Heart right ventricle (tissue), 16 donors: ENCODE measurements around the gene MED4. TPM values are rescaled to one million over a fixed set of nuclear protein-coding genes. Genes with fewer than 3 reads are reported as not detected.
A peak's percentile ranks its signal among the peaks of the same experiment; 100 is the strongest.

Experiments
- ATAC-seq, 8 donors: fragments of 200-7000 bp; cut with Tn5 transposase; one replicate each; pipeline ENCODE4 v1.9.1; 2020; ENCODE audit warnings: mild to moderate bottlenecking in 8 of 8, moderate library complexity in 8 of 8, moderate number of reproducible peaks in 1 of 8
- DNase-seq, 2 donors: peaks; one replicate each; pipeline ENCODE4 v3.0.0-alpha.2; 2020
- H3K27ac ChIP-seq, 10 donors: fragments of 200-600 bp; sonication (generic) in 2 of 10; one replicate each; pipeline versions ENCODE4 v1.5.0 to v1.8.0; 2020 to 2022; ENCODE audit warnings: mild to moderate bottlenecking in 3 of 10
- H3K27me3 ChIP-seq, 7 donors: fragments of 200-600 bp; one replicate each; pipeline ENCODE4 v1.8.0; 2021 to 2022; ENCODE audit warnings: mild to moderate bottlenecking in 2 of 7
- H3K36me3 ChIP-seq, 9 donors: fragments of 200-600 bp; sonication (generic) in 1 of 9; one replicate each; pipeline versions ENCODE4 v1.5.0 to v1.8.0; 2020 to 2022; ENCODE audit warnings: mild to moderate bottlenecking in 2 of 9
- H3K4me1 ChIP-seq, 9 donors: fragments of 200-600 bp; sonication (generic) in 1 of 9; one replicate each; pipeline versions ENCODE4 v1.5.0 to v1.8.0; 2020 to 2022; ENCODE audit warnings: mild to moderate bottlenecking in 4 of 9
- H3K4me3 ChIP-seq, 10 donors: fragments of 200-600 bp; sonication (generic) in 2 of 10; one replicate each; pipeline versions ENCODE4 v1.5.0 to v1.8.0; 2020 to 2022; ENCODE audit warnings: mild to moderate bottlenecking in 7 of 10, moderate library complexity in 2 of 10
- H3K9me3 ChIP-seq, 11 donors: fragments of 200-600 bp in 10 of 11; sonication (generic) in 2 of 11; one replicate each; pipeline versions ENCODE4 v1.5.0 to v1.8.0; 2013 to 2022; ENCODE audit warnings: mild to moderate bottlenecking in 2 of 11, control low read depth in 1 of 11, moderate library complexity in 1 of 11
- CTCF ChIP-seq, 9 donors: fragments of 200-600 bp; sonication (generic) in 2 of 9; IDR thresholded peaks; one replicate each; pipeline versions ENCODE4 v1.5.0 to v1.8.0; 2021 to 2022; ENCODE audit warnings: antibody characterized with exemption in 9 of 9, mild to moderate bottlenecking in 5 of 9, moderate library complexity in 1 of 9
- WGBS, 2 donors: extraction: QIAGEN DNeasy Blood & Tissue Kit; methylation state at CpG; one replicate each; pipeline ENCODE4 v1.1.7; 2013; ENCODE audit warnings: inconsistent platforms in 1 of 2; 5-methylcytosine and 5-hydroxymethylcytosine counted together
- intact Hi-C, 10 donors: fragments of 100-400 bp; cut with DNase I; formaldehyde crosslinking; loops; one replicate each; pipeline versions ENCODE4 v1.11.1 to v1.14.2; 2022
- polyA plus RNA-seq, 2 donors: library from polyadenylated mRNA; stranded (reverse); fragments of 200-250 nt; gene quantifications; one replicate each; pipeline ENCODE4 v1.2.3, GENCODE V29; 2013
- total RNA-seq, 10 donors: library from RNA; stranded (reverse); fragmentation: NEBNext Ultra II Directional in 3 of 10; extraction: Animal tissue kit (Norgen Biotek cat#: 25700) in 3 of 10; gene quantifications; one replicate each; pipeline versions ENCODE4 v1.2.1 to v1.2.4, GENCODE V29; 2021 to 2023
- donor health status: Arrhythmogenic right ventricular cardiomyopathy.
- donor health status: ischemic (EF 13 %, LVEDD 7.1; RV severe dilation, severe dysfunction).
- donor health status: healthy with polysubstance abuse.
- donor health status: DM: no; HTN: yes; CAD: no.
- donor health status: DM: no; HTN: no; CAD: no.
- donor health status: ischemic (EF 25% LVEDD 6.9; RV normal size, moderate dysfunction).
- donor health status: ischemic (EF 25% LVEDD 5.7; RV mildly dilated, moderate dysfunction).
- donor health status: healthy.
- donor health status: DM: yes; HTN: yes; CAD: no.
- donor health status: Ischemic cardiomyopathy.
- donor health status: ischemic (EF 35%, LVEDD 5.7; RV mildly dilated, moderate dysfunction).
- donor health status: nonischemic (EF 11% LVEDD 7.7; RV severe dilation, severe dysfunction).
- donor health status: DM: yes; HTN: yes; CAD: no.
- donor health status: PGD.
- donor health status: ischemic (EF 29% LVEDD 5.4; RV normal size, mild dysfunction).
- donor health status: nonischemic (EF 23%, LVEDD 6.1; RV moderate dilation, normal function).

The MED4 gene
- total and polyA plus RNA-seq, 12 donors: 42.7 to 57.7 (median 47.5) TPM

- Histone ChIP-seq H3K4me1 (peaks cover 0 to 4% (median 0%) of the 10 kb centered on the region in 9 donors), H3K4me3 (no peak overlapping the region), H3K27ac (no peak overlapping the region), H3K27me3 (no peaks in the 10 kb centered on the region), H3K9me3 (no peaks in the 10 kb centered on the region), H3K36me3 (peaks cover 0 to 60% (median 24%) of the 10 kb centered on the region in 9 donors)
- no peak for DNase-seq
- WGBS, 2 donors: 94% methylated on average over 6 of the region's 6 CpGs
- ATAC-seq: no peak
- TF ChIP-seq CTCF (IDR thresholded peaks at IDR 0.05): no peak
- intact Hi-C loops: no loop called here
Measured at GRCh38 chr13:48054601-48055000, 40.3 kb downstream of the MED4 start.

GRCh38 chr13:48050550-48050949 lies 44.4 kb downstream of the MED4 start:
- no peak overlapping the region for H3K4me3 ChIP-seq
- peaks cover 0 to 92% (median 24%) of the 10 kb centered on the region in 9 donors for H3K36me3 ChIP-seq
- peaks cover 0 to 4% (median 0%) of the 10 kb centered on the region in 9 donors for H3K4me1 ChIP-seq
- H3K9me3 ChIP-seq: no peaks in the 10 kb centered on the region
- WGBS, 2 donors: 73 to 75% methylated on average over 3 of the region's 3 CpGs
- no peak for TF ChIP-seq CTCF (IDR thresholded peaks at IDR 0.05)
- peak in 2 of 8 donors; percentile 44 to 58 for ATAC-seq
- peak overlapping the region in 3 of 10 donors; percentile 14 to 22 (median 19) for H3K27ac ChIP-seq
- no peak for DNase-seq
- intact Hi-C loops: no loop called here
- no peaks in the 10 kb centered on the region for H3K27me3 ChIP-seq

- H3K27me3 ChIP-seq: no peaks in the 10 kb centered on the region
- H3K4me3 ChIP-seq: no peak overlapping the region
- peak overlapping the region in 1 of 10 donors; percentile 48 for H3K27ac ChIP-seq
- no peak for TF ChIP-seq CTCF (IDR thresholded peaks at IDR 0.05)
- DNase-seq: no peak
- peaks cover 0 to 19% (median 0%) of the 10 kb centered on the region in 9 donors for H3K4me1 ChIP-seq
- peaks cover 0 to 62% (median 15%) of the 10 kb centered on the region in 9 donors for H3K36me3 ChIP-seq
- intact Hi-C loops: no loop called here
- ATAC-seq: no peak
- H3K9me3 ChIP-seq: no peaks in the 10 kb centered on the region
Measured at GRCh38 chr13:48043789-48044503, 51.0 kb downstream of the MED4 start.

- Histone ChIP-seq H3K36me3 (peaks cover 0 to 51% (median 15%) of the 10 kb centered on the region in 9 donors), H3K4me1 (peaks cover 0 to 29% (median 5%) of the 10 kb centered on the region in 9 donors), H3K27me3 (no peaks in the 10 kb centered on the region), H3K9me3 (no peaks in the 10 kb centered on the region), H3K27ac (peak overlapping the region in 1 of 10 donors; percentile 48), H3K4me3 (no peak overlapping the region)
- ATAC-seq (no peak), DNase-seq (no peak)
- intact Hi-C loops: no loop called here
- 99% methylated on average over 2 of the region's 2 CpGs for WGBS, 2 donors
- no peak for TF ChIP-seq CTCF (IDR thresholded peaks at IDR 0.05)
Measured at GRCh38 chr13:48042894-48043293, 52.0 kb downstream of the MED4 start.
